Measurements from ENCODE around the gene CHMP4A. TPM values are rescaled to one million over a fixed set of nuclear protein-coding genes. Genes with fewer than 3 reads are reported as not detected.

CHMP4A gene
- polyA plus RNA-seq, 1 donor (not counting 4 experiments of a cell fraction or from before 2014, with no cell fraction given): 54.5 TPM

DNA sequence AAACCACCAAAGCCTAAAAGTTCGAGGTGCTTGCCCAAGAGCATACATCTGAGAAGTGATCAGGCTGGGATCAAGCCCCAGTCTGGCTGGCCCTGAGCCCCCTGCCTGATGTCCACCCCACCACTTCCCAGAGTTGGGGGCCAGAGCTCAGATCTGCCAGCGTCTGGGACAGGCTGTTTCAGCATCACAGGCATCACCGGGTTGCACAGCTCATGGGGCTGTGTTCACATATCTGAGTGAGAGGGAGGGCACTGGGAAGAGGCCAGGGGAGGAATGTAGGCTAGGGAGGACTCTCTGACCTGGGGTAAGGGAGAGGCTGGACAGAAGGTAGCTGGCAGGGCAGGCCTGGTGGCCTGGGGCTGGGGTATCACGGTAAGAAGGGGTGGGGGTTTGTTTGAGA lies 43.7 kb upstream of the CHMP4A start:
- no peak overlapping the region for H2AFZ ChIP-seq (ENCODE audit: control insufficient read depth, low read length)
- FAIRE-seq (no peak), DNase-seq (ENCODE audit: low read depth, low spot score) (no peak)
- dilution Hi-C loops (cut with MboI; ENCODE audit: extremely low pct_ligation_motif_present, low sequenced_read_pairs): no loop called here
- no peaks in the 10 kb centered on the region for H3K9me3 ChIP-seq (ENCODE audit: control insufficient read depth, low read depth, low read length)
- H3K27ac ChIP-seq (ENCODE audit: control insufficient read depth, insufficient read depth, low read length): no peak overlapping the region
- H3K4me2 ChIP-seq (ENCODE audit: control insufficient read depth, extremely low read depth, insufficient read depth, low read depth, low read length): no peak overlapping the region
- no peak overlapping the region for H3K4me3 ChIP-seq (ENCODE audit: control insufficient read depth in 2 of 3, extremely low read depth in 1 of 3, insufficient read depth in 2 of 3, low read depth in 1 of 3, low read length in 3 of 3)
- H3K27me3 ChIP-seq (ENCODE audit: control insufficient read depth, extremely low read depth, insufficient read depth, low read length): no peaks in the 10 kb centered on the region
- TF ChIP-seq, protein P1, sequence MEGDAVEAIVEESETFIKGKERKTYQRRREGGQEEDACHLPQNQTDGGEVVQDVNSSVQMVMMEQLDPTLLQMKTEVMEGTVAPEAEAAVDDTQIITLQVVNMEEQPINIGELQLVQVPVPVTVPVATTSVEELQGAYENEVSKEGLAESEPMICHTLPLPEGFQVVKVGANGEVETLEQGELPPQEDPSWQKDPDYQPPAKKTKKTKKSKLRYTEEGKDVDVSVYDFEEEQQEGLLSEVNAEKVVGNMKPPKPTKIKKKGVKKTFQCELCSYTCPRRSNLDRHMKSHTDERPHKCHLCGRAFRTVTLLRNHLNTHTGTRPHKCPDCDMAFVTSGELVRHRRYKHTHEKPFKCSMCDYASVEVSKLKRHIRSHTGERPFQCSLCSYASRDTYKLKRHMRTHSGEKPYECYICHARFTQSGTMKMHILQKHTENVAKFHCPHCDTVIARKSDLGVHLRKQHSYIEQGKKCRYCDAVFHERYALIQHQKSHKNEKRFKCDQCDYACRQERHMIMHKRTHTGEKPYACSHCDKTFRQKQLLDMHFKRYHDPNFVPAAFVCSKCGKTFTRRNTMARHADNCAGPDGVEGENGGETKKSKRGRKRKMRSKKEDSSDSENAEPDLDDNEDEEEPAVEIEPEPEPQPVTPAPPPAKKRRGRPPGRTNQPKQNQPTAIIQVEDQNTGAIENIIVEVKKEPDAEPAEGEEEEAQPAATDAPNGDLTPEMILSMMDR (optimal IDR thresholded peaks at IDR 0.05 in 1 of 3, IDR thresholded peaks at IDR 0.05 in 1 of 3, conservative IDR thresholded peaks at IDR 0.05 in 1 of 3; ENCODE audit: extremely low read depth in 1 of 3, insufficient read depth in 2 of 3, low read length in 3 of 3): no peak
- no peak for TF ChIP-seq EZH2 (IDR thresholded peaks at IDR 0.05; ENCODE audit: low read length)
- H3K36me3 ChIP-seq (ENCODE audit: control insufficient read depth in 2 of 2, extremely low read depth in 1 of 2, insufficient read depth in 2 of 2, low read length in 2 of 2): peaks cover 18 to 22% of the 10 kb centered on the region in 2 experiments
- H4K20me1 ChIP-seq (ENCODE audit: control insufficient read depth, extremely low read depth, insufficient read depth, low read length): no peaks in the 10 kb centered on the region
- H3K79me2 ChIP-seq (ENCODE audit: control insufficient read depth, insufficient read depth, low read length): no peaks in the 10 kb centered on the region
- peaks cover 13% of the 10 kb centered on the region for H3K4me1 ChIP-seq (ENCODE audit: control insufficient read depth, extremely low read depth, insufficient read depth, low read length)
- H3K9ac ChIP-seq (ENCODE audit: control insufficient read depth, extremely low read depth, insufficient read depth, low read length): no peak overlapping the region
- H3K9me1 ChIP-seq (ENCODE audit: control insufficient read depth, extremely low read depth, insufficient read depth, low read length): no peaks in the 10 kb centered on the region

DNA sequence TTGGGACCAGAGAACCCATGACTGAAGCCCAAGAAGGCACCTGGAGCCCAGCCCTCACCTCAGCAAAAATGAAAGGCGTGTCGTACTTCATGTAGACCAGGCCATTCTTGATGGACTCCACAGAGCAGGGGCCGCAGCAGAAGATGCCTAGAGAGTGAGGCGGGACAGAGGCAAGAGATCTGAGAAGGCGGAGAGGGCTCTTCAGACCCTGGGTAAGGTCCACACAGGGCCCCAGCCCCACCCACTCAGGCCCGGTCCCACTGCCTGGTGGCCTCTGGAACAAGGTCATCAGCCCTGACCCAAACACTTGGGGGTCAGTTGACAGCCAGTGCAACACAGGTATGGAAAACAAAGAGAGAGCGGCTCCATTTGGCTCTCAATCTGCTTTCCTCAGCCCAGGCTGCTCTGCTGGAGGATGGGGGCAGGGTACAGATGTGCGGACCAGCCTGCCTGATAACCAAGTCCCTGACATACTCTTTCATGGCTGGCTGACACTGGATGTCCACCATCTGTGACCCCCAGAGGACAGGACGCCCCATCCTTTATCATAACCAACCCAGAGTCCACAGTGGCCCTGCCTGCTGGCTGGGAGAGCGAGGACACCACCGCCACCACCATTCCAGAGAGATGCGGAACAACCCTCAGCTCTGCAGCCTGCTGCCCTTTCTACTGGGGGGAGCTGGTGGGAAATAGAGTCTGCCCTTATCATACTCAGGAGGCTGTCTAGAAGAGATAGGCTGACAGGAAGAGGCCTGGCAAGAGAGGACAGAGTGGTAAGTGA lies 42.8 kb upstream of the CHMP4A start:
- peaks cover 18 to 25% of the 10 kb centered on the region in 2 experiments for H3K36me3 ChIP-seq (ENCODE audit: control insufficient read depth in 2 of 2, extremely low read depth in 1 of 2, insufficient read depth in 2 of 2, low read length in 2 of 2)
- DNase-seq (ENCODE audit: low read depth, low spot score) (no peak), FAIRE-seq (no peak)
- TF ChIP-seq, protein P1 (optimal IDR thresholded peaks at IDR 0.05 in 1 of 3, IDR thresholded peaks at IDR 0.05 in 1 of 3, conservative IDR thresholded peaks at IDR 0.05 in 1 of 3; ENCODE audit: extremely low read depth in 1 of 3, insufficient read depth in 2 of 3, low read length in 3 of 3): no peak
- no peak for TF ChIP-seq EZH2 (IDR thresholded peaks at IDR 0.05; ENCODE audit: low read length)
- H3K9ac ChIP-seq (ENCODE audit: control insufficient read depth, extremely low read depth, insufficient read depth, low read length): no peak overlapping the region
- no peak overlapping the region for H3K27ac ChIP-seq (ENCODE audit: control insufficient read depth, insufficient read depth, low read length)
- no peak overlapping the region for H3K4me3 ChIP-seq (ENCODE audit: control insufficient read depth in 2 of 3, extremely low read depth in 1 of 3, insufficient read depth in 2 of 3, low read depth in 1 of 3, low read length in 3 of 3)
- H3K27me3 ChIP-seq (ENCODE audit: control insufficient read depth, extremely low read depth, insufficient read depth, low read length): no peaks in the 10 kb centered on the region
- dilution Hi-C loops (cut with MboI; ENCODE audit: extremely low pct_ligation_motif_present, low sequenced_read_pairs): no loop called here
- H3K4me2 ChIP-seq (ENCODE audit: control insufficient read depth, extremely low read depth, insufficient read depth, low read depth, low read length): no peak overlapping the region
- H4K20me1 ChIP-seq (ENCODE audit: control insufficient read depth, extremely low read depth, insufficient read depth, low read length): no peaks in the 10 kb centered on the region
- H3K79me2 ChIP-seq (ENCODE audit: control insufficient read depth, insufficient read depth, low read length): no peaks in the 10 kb centered on the region
- no peaks in the 10 kb centered on the region for H3K9me1 ChIP-seq (ENCODE audit: control insufficient read depth, extremely low read depth, insufficient read depth, low read length)
- H2AFZ ChIP-seq (ENCODE audit: control insufficient read depth, low read length): no peak overlapping the region
- no peaks in the 10 kb centered on the region for H3K9me3 ChIP-seq (ENCODE audit: control insufficient read depth, low read depth, low read length)
- peaks cover 13% of the 10 kb centered on the region for H3K4me1 ChIP-seq (ENCODE audit: control insufficient read depth, extremely low read depth, insufficient read depth, low read length)

Measured in keratinocyte (primary cell).